IMR-90 (cell line): ENCODE data around the gene MALRD1.

Experiments used
- CEBPB ChIP-seq: IDR thresholded peaks from 2 replicates; pipeline ENCODE4 v1.6.1; 2012; ENCODE audit warnings: low read depth, low read length, improper control_type of control experiment
- CTCF ChIP-seq: conservative IDR thresholded peaks from 2 replicates; pipeline ENCODE4 v1.5.1; 2012; ENCODE audit warnings: mild to moderate bottlenecking, low read depth, low read length, improper control_type of control experiment
- MXI1 ChIP-seq: IDR thresholded peaks from 2 replicates; pipeline ENCODE4 v1.6.1; 2012; ENCODE audit warnings: low read depth, mild to moderate bottlenecking, low read length, moderate library complexity, borderline replicate concordance
- NFE2L2 ChIP-seq: fragments of 150-350 bp; IDR thresholded peaks from 2 replicates; pipeline ENCODE4 v1.6.1; 2016; ENCODE audit warnings: low read depth, mild to moderate bottlenecking, low read length
- POLR2A ChIP-seq: IDR thresholded peaks from 2 replicates; pipeline ENCODE4 v1.6.1; 2012; ENCODE audit warnings: mild to moderate bottlenecking, low read depth, low read length
- RFX5 ChIP-seq: IDR thresholded peaks from 2 replicates; pipeline ENCODE4 v1.8.0; 2012; ENCODE audit warnings: low read depth, mild to moderate bottlenecking, low read length, moderate library complexity

GRCh38 chr10:19541299-19541698 lies 492.7 kb downstream of the MALRD1 start:
- no peak for TF ChIP-seq CTCF
- TF ChIP-seq POLR2A, result no peak
- TF ChIP-seq RFX5, result no peak
- no peak for TF ChIP-seq CEBPB
- TF ChIP-seq MXI1, result no peak
- TF ChIP-seq NFE2L2, result no peak
